Suprapubic skin (tissue), 4 donors: ENCODE results near the gene ACP7.

ENCODE experiments used
- EP300 ChIP-seq: sonication (generic); formaldehyde crosslinking; IDR thresholded peaks from one replicate; pipeline ENCODE4 v1.6.1; 2017; ENCODE audit warnings: antibody characterized with exemption
- POLR2A ChIP-seq, 2 donors: fragments of 450-650 bp; IDR thresholded peaks; one replicate each; pipeline ENCODE4 v1.6.1; 2017; ENCODE audit warnings: antibody characterized with exemption in 2 of 2, mild to moderate bottlenecking in 2 of 2, moderate library complexity in 2 of 2
- POLR2AphosphoS5 ChIP-seq, 3 donors: sonication (generic); formaldehyde crosslinking; IDR thresholded peaks; one replicate each; pipeline ENCODE4 v1.6.1; 2017; ENCODE audit warnings: antibody characterized with exemption in 3 of 3
- TF ChIP-seq, protein P1 (sequence below), 2 donors: fragments of 200-600 bp in 1 of 2; fragments of 450-650 bp in 1 of 2; sonication (generic) in 1 of 2; IDR thresholded peaks; one replicate each; pipeline ENCODE4 v1.5.1; 2016 to 2019; ENCODE audit warnings: antibody characterized with exemption in 2 of 2, mild to moderate bottlenecking in 1 of 2, moderate library complexity in 1 of 2

DNA sequence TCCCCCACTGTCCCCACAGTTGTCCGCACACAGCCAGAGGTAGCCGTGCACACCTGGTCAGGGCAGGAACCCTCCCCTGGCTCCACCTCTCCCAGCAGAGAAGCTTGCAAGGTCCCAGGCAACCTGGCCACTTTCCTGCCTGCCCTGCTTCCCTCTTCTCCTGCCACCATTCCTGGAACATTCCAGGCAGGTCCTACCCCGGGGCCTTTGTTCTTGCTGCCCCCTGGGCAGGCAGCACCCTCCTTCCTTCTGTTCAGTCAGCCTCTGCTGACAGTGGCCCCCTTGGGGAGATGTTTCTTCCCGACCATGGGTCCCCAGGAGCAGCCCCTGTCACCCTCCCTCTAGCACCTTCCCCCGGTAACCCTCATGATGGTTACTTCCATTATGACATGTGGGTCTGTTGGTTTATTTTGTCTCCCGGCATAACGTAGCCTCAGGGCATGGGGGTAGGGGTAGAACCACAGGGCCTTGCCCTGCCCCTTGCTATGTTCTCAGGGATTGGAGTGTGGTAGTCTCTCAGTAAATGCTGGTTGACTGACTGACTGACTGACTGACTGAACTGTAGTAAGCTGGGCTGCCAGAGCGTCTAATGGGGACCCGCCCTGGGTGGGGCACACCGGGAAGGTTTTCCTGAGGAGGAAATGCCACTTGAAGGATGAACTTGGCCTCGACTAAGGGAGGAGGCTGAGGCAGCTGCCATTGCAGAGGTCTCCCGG, 52.2 kb downstream of the ACP7 start:
- TF ChIP-seq, protein P1, sequence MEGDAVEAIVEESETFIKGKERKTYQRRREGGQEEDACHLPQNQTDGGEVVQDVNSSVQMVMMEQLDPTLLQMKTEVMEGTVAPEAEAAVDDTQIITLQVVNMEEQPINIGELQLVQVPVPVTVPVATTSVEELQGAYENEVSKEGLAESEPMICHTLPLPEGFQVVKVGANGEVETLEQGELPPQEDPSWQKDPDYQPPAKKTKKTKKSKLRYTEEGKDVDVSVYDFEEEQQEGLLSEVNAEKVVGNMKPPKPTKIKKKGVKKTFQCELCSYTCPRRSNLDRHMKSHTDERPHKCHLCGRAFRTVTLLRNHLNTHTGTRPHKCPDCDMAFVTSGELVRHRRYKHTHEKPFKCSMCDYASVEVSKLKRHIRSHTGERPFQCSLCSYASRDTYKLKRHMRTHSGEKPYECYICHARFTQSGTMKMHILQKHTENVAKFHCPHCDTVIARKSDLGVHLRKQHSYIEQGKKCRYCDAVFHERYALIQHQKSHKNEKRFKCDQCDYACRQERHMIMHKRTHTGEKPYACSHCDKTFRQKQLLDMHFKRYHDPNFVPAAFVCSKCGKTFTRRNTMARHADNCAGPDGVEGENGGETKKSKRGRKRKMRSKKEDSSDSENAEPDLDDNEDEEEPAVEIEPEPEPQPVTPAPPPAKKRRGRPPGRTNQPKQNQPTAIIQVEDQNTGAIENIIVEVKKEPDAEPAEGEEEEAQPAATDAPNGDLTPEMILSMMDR (IDR thresholded peaks at IDR 0.05) = no peak
- TF ChIP-seq POLR2AphosphoS5 (IDR thresholded peaks at IDR 0.05) (no peak), EP300 (no peak), POLR2A (IDR thresholded peaks at IDR 0.05) (no peak)
